Mesothelial cell of epicardium (in vitro differentiated cells): Measurements from ENCODE around the gene IL20RA. TPM values are rescaled to one million over a fixed set of nuclear protein-coding genes. Genes with fewer than 3 reads are reported as not detected.

Experiments used
- DNase-seq, 2 experiments: peaks; one replicate each; pipeline ENCODE4 v3.0.0; 2021; ENCODE audit warnings: low spot score in 2 of 2; ENCODE audit not compliant: unreplicated experiment in 2 of 2
- H3K27ac Mint-ChIP-seq: 2 replicates; pipeline ENCODE4 v1.8.0; 2021; ENCODE audit warnings: mixed read lengths
- H3K27me3 Mint-ChIP-seq: 2 replicates; pipeline ENCODE4 v1.8.0; 2021; ENCODE audit warnings: low read depth, mixed read lengths
- H3K36me3 Mint-ChIP-seq: 2 replicates; pipeline ENCODE4 v1.8.0; 2021; ENCODE audit warnings: mixed read lengths
- H3K4me1 Mint-ChIP-seq: 2 replicates; pipeline ENCODE4 v1.8.0; 2021; ENCODE audit warnings: mixed read lengths
- H3K4me3 Mint-ChIP-seq: 2 replicates; pipeline ENCODE4 v1.8.0; 2021; ENCODE audit warnings: mild to moderate bottlenecking, moderate library complexity, mixed read lengths
- H3K9me3 Mint-ChIP-seq: 2 replicates; pipeline ENCODE4 v1.8.0; 2021; ENCODE audit warnings: mixed read lengths
- total RNA-seq: library from RNA; stranded (reverse); gene quantifications from 3 replicates; pipeline ENCODE4 v1.2.1, GENCODE V29; 2021
- TF ChIP-seq, protein P1 (sequence below): fragments of 200-600 bp; sonication (generic); IDR thresholded peaks from one replicate; pipeline ENCODE4 v1.5.0; 2021; ENCODE audit warnings: antibody characterized with exemption; ENCODE audit not compliant: unreplicated experiment

Gene IL20RA
- total RNA-seq, 1 donor from 2014 or later = 2.1 TPM

DNA sequence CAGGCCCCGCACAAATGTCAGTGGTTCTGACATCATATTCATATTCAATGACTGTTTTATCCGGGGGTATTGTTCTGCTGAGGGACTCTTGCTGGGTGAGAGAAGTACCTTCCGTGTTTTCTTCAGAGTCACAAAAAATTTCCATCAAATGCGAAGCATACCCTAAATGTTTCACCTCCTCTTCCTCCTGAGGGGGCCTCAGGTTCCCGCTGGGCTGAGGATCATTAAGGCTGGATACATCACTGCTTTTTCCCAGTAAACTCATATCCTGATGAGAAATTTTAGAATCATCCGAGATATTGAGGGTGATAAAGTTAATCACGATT lies 42.8 kb downstream of the IL20RA start:
- Mint-ChIP-seq H3K4me3 (no peak overlapping the region), H3K27ac (no peak overlapping the region)

DNA sequence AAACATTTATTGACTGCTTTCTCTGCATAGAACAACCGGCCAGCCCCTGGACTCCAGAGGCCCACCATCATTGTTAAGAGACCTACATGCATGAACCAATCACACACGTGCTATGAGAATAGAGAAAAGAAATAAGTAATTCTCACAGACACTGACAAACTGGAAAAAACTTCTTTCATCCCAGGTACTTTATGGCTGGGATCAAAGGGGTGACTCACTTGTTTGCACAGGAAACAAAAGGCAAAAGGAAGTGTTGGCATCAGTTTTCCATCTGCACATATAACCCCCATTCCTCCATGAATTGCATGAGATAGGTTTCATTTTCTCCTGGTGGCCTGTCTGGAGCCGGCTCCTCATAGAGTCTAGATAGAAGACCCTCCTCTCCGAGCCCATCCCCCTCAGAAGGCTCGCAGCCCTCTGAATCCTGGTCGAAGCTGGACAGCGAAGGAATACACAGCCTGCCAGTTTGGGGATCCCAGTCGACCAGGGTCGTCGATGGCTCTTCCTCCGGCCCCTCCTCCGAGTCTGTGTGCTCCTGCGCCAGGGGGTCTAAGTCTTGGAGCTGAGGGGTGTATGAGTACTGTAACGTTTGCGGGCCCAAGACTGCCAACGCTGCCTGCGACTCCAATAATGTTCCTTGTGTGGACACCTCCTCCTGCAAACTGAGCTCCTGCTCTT lies 43.3 kb downstream of the IL20RA start:
- H3K27ac Mint-ChIP-seq = no peak overlapping the region

More for the DNA sequence above, 42.8 kb downstream of the IL20RA start:
- TF ChIP-seq, protein P1, sequence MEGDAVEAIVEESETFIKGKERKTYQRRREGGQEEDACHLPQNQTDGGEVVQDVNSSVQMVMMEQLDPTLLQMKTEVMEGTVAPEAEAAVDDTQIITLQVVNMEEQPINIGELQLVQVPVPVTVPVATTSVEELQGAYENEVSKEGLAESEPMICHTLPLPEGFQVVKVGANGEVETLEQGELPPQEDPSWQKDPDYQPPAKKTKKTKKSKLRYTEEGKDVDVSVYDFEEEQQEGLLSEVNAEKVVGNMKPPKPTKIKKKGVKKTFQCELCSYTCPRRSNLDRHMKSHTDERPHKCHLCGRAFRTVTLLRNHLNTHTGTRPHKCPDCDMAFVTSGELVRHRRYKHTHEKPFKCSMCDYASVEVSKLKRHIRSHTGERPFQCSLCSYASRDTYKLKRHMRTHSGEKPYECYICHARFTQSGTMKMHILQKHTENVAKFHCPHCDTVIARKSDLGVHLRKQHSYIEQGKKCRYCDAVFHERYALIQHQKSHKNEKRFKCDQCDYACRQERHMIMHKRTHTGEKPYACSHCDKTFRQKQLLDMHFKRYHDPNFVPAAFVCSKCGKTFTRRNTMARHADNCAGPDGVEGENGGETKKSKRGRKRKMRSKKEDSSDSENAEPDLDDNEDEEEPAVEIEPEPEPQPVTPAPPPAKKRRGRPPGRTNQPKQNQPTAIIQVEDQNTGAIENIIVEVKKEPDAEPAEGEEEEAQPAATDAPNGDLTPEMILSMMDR = no peak
- Mint-ChIP-seq H3K27me3 (peaks cover 17% of the 10 kb centered on the region), H3K4me1 (no peaks in the 10 kb centered on the region), H3K36me3 (no peaks in the 10 kb centered on the region), H3K9me3 (no peaks in the 10 kb centered on the region)
- no peak for DNase-seq

DNA sequence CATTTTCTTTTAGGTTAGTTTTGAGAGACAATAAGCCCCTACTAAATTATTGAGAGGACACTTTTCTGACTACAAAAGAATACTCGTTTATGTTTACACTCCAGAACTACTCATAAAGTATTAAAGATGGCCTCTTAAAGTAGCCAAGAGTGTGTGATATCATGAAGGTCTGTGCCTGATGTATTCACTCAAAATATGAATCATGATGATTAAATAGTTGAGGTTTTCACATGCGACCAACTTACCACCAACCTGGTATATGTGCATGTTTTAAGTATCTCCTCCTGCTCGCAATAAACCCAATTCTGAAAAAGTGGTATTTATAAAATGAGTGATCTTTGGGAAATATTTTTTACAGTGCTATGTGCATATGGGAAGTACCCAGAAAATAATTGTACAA lies 43.9 kb downstream of the IL20RA start:
- H3K4me3 Mint-ChIP-seq = no peak overlapping the region
- TF ChIP-seq, protein P1 = no peak
- no peaks in the 10 kb centered on the region for H3K4me1 Mint-ChIP-seq
- peaks cover 17% of the 10 kb centered on the region for H3K27me3 Mint-ChIP-seq
- no peaks in the 10 kb centered on the region for H3K36me3 Mint-ChIP-seq
- DNase-seq = no peak
- H3K27ac Mint-ChIP-seq = no peak overlapping the region
- H3K9me3 Mint-ChIP-seq = no peaks in the 10 kb centered on the region

More for the DNA sequence above, 43.3 kb downstream of the IL20RA start:
- Mint-ChIP-seq H3K4me1 (no peaks in the 10 kb centered on the region), H3K36me3 (no peaks in the 10 kb centered on the region), H3K4me3 (no peak overlapping the region), H3K27me3 (peaks cover 17% of the 10 kb centered on the region), H3K9me3 (no peaks in the 10 kb centered on the region)
- DNase-seq = no peak
- TF ChIP-seq, protein P1 = no peak

DNA sequence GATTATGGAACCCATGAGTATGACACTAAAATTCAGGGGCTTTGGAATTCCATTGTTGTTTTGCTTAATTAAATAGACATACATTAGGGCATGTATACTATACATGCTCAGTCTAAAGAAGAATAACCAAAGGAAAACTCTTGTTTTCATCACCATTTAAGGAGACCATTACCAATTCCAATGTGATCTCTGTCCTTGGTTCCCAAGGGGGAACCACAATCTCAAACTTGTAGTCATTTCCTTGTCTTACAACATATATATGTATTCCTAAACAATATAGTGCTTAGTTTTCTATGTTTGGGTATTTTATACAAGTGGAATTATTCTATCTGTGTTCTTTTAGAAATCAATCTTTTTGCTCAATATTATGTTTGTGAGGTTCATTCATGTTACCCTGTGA lies 49.2 kb downstream of the IL20RA start:
- no peak overlapping the region for H3K4me3 Mint-ChIP-seq
- no peaks in the 10 kb centered on the region for H3K36me3 Mint-ChIP-seq
- DNase-seq = no peak
- peaks cover 6% of the 10 kb centered on the region for H3K4me1 Mint-ChIP-seq
- peaks cover 5% of the 10 kb centered on the region for H3K27me3 Mint-ChIP-seq
- no peaks in the 10 kb centered on the region for H3K9me3 Mint-ChIP-seq
- TF ChIP-seq, protein P1 = no peak
- H3K27ac Mint-ChIP-seq = no peak overlapping the region

DNA sequence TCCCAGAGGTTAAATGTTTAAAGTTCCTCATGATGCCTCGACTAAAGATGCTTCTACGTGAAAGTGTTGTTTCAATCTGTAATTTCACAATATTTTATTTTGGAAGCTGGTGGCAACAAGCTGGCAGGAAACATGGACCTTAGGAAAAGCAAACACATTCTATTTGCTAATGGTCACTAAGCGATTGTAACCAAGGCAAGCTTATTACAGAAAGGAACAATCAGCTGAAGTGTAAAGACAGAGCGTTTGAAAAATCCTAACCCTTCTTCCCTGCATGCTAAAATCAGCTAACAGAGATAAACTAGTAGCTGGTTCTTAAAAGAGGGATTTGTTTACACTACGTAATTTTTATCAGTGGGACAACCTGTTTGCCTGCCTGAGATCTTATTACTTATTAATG lies 50.0 kb downstream of the IL20RA start:
- Mint-ChIP-seq H3K36me3 (no peaks in the 10 kb centered on the region), H3K4me3 (no peak overlapping the region), H3K27ac (no peak overlapping the region), H3K9me3 (no peaks in the 10 kb centered on the region), H3K27me3 (peaks cover 5% of the 10 kb centered on the region), H3K4me1 (peaks cover 13% of the 10 kb centered on the region)
- TF ChIP-seq, protein P1 = no peak
- DNase-seq = no peak

DNA sequence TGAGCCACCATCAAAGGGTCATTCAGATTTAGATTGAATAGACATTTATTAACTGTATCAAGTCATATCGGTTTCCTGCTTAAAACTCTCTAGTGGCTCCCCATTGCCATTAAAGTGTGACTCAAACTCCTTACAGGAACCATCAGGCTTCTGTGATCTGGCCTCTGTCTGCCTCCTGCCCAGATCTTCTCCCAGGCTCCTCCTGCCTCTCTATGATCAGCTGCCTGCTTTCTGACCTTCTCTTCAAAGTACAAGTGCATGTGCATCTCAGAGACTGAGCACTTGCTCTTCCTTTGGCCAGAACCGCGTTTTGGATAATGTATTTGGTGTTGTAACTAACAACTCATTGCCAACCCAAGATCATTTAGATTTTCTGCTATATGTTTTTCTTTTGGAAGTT lies 52.7 kb downstream of the IL20RA start:
- H3K4me3 Mint-ChIP-seq = no peak overlapping the region
- peaks cover 25% of the 10 kb centered on the region for H3K4me1 Mint-ChIP-seq
- DNase-seq = no peak
- TF ChIP-seq, protein P1 = no peak
- peaks cover 12% of the 10 kb centered on the region for H3K27me3 Mint-ChIP-seq
- no peaks in the 10 kb centered on the region for H3K9me3 Mint-ChIP-seq
- no peaks in the 10 kb centered on the region for H3K36me3 Mint-ChIP-seq
- H3K27ac Mint-ChIP-seq = no peak overlapping the region
